ENCODE data around the gene RABAC1. TPM values are rescaled to one million over a fixed set of nuclear protein-coding genes. Genes with fewer than 3 reads are reported as not detected.
"Not testable (repeated sequence)": the region's sequence is repeated elsewhere in the genome, so short reads cannot be mapped to it uniquely, and the experiment has no call there.

Gene RABAC1
- total RNA-seq, 1 experiment from 2014 or later = 137 TPM

GRCh38 chr19:41925208-41926003, 33.7 kb downstream of the RABAC1 start:
- in situ Hi-C loops (cut with HindIII; ENCODE audit: low pct_unique_long_range_greater_than_20kb, low sequenced_read_pairs) = no loop called here
- no peak for DNase-seq (ENCODE audit: low read depth, low spot score)

GRCh38 chr19:41924151-41925145, 34.7 kb downstream of the RABAC1 start:
- DNase-seq (ENCODE audit: low read depth, low spot score) = no peak
- in situ Hi-C loops (cut with HindIII; ENCODE audit: low pct_unique_long_range_greater_than_20kb, low sequenced_read_pairs) = no loop called here

- in situ Hi-C loops (cut with HindIII; ENCODE audit: low pct_unique_long_range_greater_than_20kb, low sequenced_read_pairs) = no loop called here
These were observed 35.9 kb downstream of the RABAC1 start for GRCh38 chr19:41923045-41923788.

GRCh38 chr19:41922585-41922984, 36.5 kb downstream of the RABAC1 start:
- in situ Hi-C loops (cut with HindIII; ENCODE audit: low pct_unique_long_range_greater_than_20kb, low sequenced_read_pairs) = no loop called here
- no peak for DNase-seq (ENCODE audit: low read depth, low spot score)

More at GRCh38 chr19:41923045-41923788, 35.9 kb downstream of the RABAC1 start:
- no peak for DNase-seq (ENCODE audit: low read depth, low spot score)

- no peak for DNase-seq (ENCODE audit: low read depth, low spot score)
- in situ Hi-C loops (cut with HindIII; ENCODE audit: low pct_unique_long_range_greater_than_20kb, low sequenced_read_pairs) = no loop called here
These were observed 37.2 kb downstream of the RABAC1 start for GRCh38 chr19:41921577-41922576.

GRCh38 chr19:41920882-41921576, 38.1 kb downstream of the RABAC1 start:
- in situ Hi-C loops (cut with HindIII; ENCODE audit: low pct_unique_long_range_greater_than_20kb, low sequenced_read_pairs) = no loop called here

GRCh38 chr19:41919948-41920712, 39.0 kb downstream of the RABAC1 start:
- no peak for DNase-seq (ENCODE audit: low read depth, low spot score)
- in situ Hi-C loops (cut with HindIII; ENCODE audit: low pct_unique_long_range_greater_than_20kb, low sequenced_read_pairs) = no loop called here

More at GRCh38 chr19:41920882-41921576, 38.1 kb downstream of the RABAC1 start:
- no peak for DNase-seq (ENCODE audit: low read depth, low spot score)

- in situ Hi-C loops (cut with HindIII; ENCODE audit: low pct_unique_long_range_greater_than_20kb, low sequenced_read_pairs) = no loop called here
- DNase-seq (ENCODE audit: low read depth, low spot score) = no peak
These were observed 40.4 kb downstream of the RABAC1 start for GRCh38 chr19:41918653-41919244.

- in situ Hi-C loops (cut with HindIII; ENCODE audit: low pct_unique_long_range_greater_than_20kb, low sequenced_read_pairs) = no loop called here
- no peak for DNase-seq (ENCODE audit: low read depth, low spot score)
These were observed 41.0 kb downstream of the RABAC1 start for GRCh38 chr19:41918095-41918494.

- DNase-seq (ENCODE audit: low read depth, low spot score) = no peak
- in situ Hi-C loops (cut with HindIII; ENCODE audit: low pct_unique_long_range_greater_than_20kb, low sequenced_read_pairs) = no loop called here
These were observed 41.4 kb downstream of the RABAC1 start for GRCh38 chr19:41917676-41918075.

GRCh38 chr19:41915776-41916414, 43.2 kb downstream of the RABAC1 start:
- in situ Hi-C loops (cut with HindIII; ENCODE audit: low pct_unique_long_range_greater_than_20kb, low sequenced_read_pairs) = no loop called here
- no peak for DNase-seq (ENCODE audit: low read depth, low spot score)

- DNase-seq (ENCODE audit: low read depth, low spot score) = no peak
- in situ Hi-C loops (cut with HindIII; ENCODE audit: low pct_unique_long_range_greater_than_20kb, low sequenced_read_pairs) = no loop called here
These were observed 43.9 kb downstream of the RABAC1 start for GRCh38 chr19:41915021-41915775.

- in situ Hi-C loops (cut with HindIII; ENCODE audit: low pct_unique_long_range_greater_than_20kb, low sequenced_read_pairs); DNase-seq (ENCODE audit: low read depth, low spot score): not testable (repeated sequence)
These were observed 44.7 kb downstream of the RABAC1 start for GRCh38 chr19:41914424-41914834.

Measured in SK-MEL-5 (cell line).